T-helper 1 cell treated with Interleukin-12 subunit alpha and Interleukin-12 subunit beta and Interleukin-4 antibody, amounts not matched to agents 30 ng/mL and 1 ng/mL, for 36 hours (primary cell): ENCODE measurements around the gene ENG. TPM values are rescaled to one million over a fixed set of nuclear protein-coding genes. Genes with fewer than 3 reads are reported as not detected.

Source experiments
- intact Hi-C: fragments of 100-400 bp; cut with micrococcal nuclease; formaldehyde crosslinking; loops from one replicate; pipeline ENCODE4 v1.15.1; 2024
- total RNA-seq: library from RNA; stranded (reverse); gene quantifications from 2 replicates; pipeline ENCODE4 v1.2.3, GENCODE V29; 2022

ENG gene
- total RNA-seq, 1 donor from 2014 or later, result 20.6 TPM

- intact Hi-C loops, result no loop called here
These were observed 74.2 kb downstream of the ENG start for GRCh38 chr9:127780126-127780885.

DNA sequence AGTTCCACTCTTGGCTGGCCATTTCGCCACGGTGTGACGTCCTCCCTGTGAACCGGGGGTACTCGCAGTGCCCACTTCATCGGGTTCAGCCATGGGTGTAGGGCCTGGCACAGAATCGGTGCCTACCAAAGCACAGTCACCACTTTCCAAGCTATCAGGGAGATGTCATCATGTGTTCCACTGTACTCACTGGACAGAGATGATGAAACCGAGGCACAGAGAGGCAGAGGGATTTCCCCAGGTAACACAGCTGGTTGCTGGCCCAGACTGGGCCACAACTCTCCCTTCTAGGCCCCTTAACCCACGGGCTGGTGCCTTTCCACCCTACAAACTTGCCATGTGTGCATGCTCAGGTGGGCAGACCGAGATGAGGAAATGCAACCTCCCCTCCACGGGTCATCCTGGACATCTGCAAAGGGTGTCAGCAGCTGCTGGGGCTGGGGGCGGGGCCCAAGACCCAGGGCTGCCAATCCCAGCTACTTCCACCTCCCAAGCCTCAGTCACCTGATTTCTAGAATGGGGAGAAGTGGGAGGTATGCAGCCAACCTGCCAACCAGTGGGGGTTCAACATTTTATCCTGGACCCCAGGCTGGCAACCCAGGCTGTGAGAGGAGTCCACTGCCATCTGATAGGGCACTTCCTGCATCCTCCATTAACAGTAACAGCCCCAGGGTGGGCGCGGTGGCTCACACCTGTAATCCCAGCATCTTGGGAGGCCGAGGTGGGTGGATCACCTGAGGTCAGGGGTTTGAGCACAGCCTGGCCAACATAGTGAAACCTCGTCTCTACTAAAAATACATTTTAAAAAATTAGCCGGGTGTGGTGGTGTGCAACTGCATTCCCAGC lies 75.1 kb downstream of the ENG start:
- intact Hi-C loops, result loop anchor here (1.0 to 10.0 kb wide), 3 partner anchors 8 to 1245 kb away; partner anchors contain the start of gene SH3GLB2

DNA sequence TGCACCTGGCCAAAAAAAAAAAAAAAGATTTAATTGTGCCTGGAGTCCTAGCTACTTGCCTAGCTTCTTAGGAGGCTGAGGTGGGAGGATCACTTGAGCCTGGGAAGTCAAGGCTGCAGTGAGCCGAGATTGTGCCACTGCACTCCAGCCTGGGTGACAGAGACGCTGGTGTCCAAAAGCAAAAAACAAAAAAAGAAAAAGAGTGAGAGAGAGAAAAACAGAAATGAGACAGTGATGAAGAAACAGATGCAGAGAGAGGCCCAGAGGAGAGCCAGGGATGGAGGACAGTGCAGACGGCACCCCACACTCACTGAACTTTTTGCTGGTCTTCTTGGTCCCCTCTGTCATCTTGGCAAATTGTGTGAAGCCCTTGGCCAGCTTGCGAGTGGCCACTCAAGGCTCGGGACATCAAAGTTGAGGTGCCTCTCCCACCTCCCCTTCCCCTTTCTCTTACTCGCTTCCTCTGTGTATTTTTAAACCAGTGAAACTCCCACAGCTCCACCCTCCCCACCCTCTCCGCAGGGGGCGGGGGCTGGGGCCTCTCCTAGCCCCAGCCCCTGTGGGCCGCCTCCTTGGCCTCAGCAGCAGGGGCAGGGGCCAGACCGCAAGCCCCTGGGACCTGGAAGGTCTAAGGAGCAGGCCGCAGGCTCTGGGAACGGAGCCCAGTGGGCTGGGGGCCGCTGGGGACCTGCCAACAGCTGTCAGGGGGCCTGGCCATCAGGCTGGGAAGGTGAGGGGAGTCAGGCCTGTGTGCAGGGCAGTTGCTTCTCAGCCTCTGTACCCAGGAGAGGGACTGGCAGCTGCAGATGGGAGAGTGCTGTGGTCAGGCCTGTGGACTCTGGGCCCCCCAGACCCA lies 76.0 kb downstream of the ENG start, which contains the start of gene SH2D3C:
Gene SH2D3C, minus strand, starts transcription at position 387 of the 856 bp plus-strand sequence. Its CDS starts 39 bp downstream, at position 348.
- intact Hi-C loops, result loop anchor here (1.0 to 10.0 kb wide), 3 partner anchors 7 to 1246 kb away; partner anchors contain the start of gene SH3GLB2

DNA sequence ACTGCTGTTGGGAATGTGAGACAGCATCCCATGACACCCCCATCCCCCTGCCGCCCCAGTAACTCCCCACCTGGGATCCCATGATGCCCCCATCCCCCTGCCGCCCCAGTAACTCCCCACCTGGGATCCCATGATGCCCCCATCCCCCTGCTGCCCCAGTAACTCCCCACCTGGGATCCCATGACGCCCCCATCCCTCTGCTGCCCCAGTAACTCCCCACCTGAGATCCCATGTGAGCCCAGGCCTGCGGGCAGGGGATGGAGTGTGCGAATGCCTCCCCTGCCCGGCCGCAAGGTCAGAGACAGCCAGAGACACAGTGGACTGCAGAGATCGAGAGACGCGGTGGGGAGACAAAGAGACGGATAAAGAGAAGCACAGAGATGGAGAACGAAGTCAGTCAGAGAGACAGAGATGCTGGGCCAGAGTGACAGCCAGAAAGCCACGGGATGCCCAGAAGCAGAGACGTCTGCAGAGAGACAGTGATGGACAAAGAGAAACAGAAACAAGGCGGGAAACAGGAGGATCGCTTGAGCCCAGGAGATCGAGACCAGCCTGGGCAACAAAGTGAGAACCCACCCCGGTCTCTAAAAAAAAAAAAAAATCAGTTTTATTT lies 77.0 kb downstream of the ENG start:
- intact Hi-C loops, result loop anchor here (5.0 to 10.0 kb wide), 2 partner anchors 250 to 1247 kb away; partner anchors contain the start of gene SH3GLB2

DNA sequence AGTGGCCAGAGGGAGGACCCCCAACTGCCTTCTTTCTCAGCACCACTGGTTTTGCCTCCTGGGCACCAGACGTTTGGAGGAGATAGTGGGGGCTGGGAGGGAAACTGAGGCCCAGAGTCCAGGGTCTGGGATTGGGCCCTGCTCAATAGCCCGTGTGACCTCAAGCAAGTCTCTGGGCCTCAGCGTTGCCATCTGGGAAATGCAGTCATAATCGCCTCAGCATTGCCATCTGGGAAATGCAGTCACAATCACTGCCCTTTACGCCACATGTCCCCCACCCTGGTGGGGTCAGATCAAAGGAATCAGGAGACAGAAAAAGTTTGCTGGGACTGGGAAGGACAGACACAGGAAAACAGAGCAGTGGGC lies 77.6 kb downstream of the ENG start:
- intact Hi-C loops, result loop anchor here (1.0 to 10.0 kb wide), 3 partner anchors 8 to 1248 kb away; partner anchors contain the start of gene SH3GLB2

DNA sequence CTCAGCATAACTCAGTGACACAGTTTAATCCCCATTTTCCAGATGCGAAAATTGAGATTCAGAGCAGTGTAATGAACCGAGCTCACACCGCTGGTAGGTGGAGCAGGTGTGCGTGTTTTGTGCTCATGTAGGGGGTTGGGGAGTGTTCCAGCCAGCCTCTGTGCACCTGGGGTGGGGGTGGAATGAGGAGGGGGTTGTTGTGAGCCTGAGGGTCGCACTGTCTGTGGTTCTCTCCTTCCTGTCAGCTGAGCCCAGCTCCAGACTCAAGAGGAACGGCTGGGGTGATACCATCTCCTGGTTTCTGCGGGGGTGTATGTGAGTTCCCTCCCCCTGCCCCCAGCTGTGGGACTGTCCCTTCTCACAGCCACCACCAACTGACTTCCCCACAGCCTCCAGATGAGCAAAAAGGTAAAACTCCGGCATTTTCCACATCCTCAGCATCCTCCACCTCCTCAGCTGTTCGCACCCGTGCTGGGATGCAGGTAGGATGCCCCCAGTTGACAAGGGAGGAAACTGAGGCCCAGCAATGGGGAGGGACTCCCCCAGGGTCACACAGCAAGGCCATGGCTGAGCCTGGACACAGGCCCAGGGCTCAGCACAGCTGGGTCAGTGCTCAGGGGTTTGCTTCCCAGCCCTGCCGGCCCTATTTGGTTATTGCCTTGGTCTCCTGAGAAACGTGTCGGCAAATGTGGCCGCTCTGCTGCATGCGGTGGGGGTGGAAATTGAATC lies 78.1 kb downstream of the ENG start:
- intact Hi-C loops, result loop anchor here (1.0 to 10.0 kb wide), 3 partner anchors 9 to 1248 kb away; partner anchors contain the start of gene SH3GLB2

- intact Hi-C loops, result loop anchor here (5.0 to 10.0 kb wide), 2 partner anchors 322 to 1251 kb away; partner anchors contain the start of genes LRSAM1, RPL12 and SH3GLB2
These were observed 80.5 kb downstream of the ENG start for GRCh38 chr9:127773981-127774380.

DNA sequence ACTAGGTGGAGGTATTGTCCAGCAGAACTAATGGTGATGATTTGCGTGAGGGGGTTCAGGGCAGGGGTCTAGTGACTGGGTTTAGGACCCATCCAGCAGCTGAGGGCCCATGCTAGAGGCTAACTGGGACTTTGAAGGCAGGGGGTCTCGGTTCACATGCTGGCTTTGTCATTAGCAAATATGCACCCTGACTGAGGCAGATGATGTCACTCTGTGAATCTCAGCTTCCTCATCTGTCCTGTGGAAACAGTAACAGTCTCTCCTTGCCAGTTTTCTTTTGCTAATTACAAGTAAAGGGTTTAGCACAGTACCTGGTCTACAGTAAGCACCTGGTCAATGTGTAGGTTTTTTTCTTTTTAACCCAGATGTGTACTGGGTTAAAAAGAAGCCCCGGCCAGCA lies 81.2 kb downstream of the ENG start:
- intact Hi-C loops, result loop anchor here (5.0 to 10.0 kb wide), 2 partner anchors 321 to 1252 kb away; partner anchors contain the start of genes LRSAM1, RPL12 and SH3GLB2

DNA sequence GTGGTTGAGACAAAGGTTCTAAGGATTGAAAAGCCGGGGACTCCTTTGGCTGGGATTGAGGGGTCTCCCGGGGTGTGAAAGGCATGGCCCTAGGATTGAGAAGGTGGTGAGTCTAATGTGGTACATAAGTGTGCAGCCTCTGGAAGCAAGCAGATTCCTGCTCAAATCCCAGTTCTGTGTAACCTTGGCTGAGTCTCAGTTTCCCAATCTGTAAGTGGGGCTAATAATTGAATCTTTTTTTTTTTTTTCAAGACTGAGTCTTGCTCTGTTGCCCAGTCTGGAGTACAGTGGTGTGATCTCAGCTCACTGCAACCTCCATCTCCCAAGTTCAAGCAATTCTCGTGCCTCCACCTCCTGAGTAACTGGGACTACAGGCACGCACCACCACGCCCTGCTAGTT lies 81.9 kb downstream of the ENG start:
- intact Hi-C loops, result loop anchor here (5.0 to 10.0 kb wide), 2 partner anchors 320 to 1252 kb away; partner anchors contain the start of genes LRSAM1, RPL12 and SH3GLB2

GRCh38 chr9:127771570-127772189 lies 82.8 kb downstream of the ENG start:
- intact Hi-C loops, result loop anchor here (1.0 to 10.0 kb wide), 18 partner anchors 8 to 1253 kb away; partner anchors contain the start of genes EEIG1, FPGS, LRSAM1 and NAIF1

- intact Hi-C loops, result loop anchor here (1.0 to 10.0 kb wide), 18 partner anchors 8 to 1254 kb away; partner anchors contain the start of genes EEIG1, FPGS, LRSAM1 and NAIF1
These were observed 83.4 kb downstream of the ENG start for GRCh38 chr9:127770905-127771569.

GRCh38 chr9:127770583-127770904 lies 83.9 kb downstream of the ENG start:
- intact Hi-C loops, result loop anchor here (2.0 to 10.0 kb wide), 8 partner anchors 134 to 1254 kb away; partner anchors contain the start of genes EEIG1, LRSAM1, NAIF1 and RPL12

DNA sequence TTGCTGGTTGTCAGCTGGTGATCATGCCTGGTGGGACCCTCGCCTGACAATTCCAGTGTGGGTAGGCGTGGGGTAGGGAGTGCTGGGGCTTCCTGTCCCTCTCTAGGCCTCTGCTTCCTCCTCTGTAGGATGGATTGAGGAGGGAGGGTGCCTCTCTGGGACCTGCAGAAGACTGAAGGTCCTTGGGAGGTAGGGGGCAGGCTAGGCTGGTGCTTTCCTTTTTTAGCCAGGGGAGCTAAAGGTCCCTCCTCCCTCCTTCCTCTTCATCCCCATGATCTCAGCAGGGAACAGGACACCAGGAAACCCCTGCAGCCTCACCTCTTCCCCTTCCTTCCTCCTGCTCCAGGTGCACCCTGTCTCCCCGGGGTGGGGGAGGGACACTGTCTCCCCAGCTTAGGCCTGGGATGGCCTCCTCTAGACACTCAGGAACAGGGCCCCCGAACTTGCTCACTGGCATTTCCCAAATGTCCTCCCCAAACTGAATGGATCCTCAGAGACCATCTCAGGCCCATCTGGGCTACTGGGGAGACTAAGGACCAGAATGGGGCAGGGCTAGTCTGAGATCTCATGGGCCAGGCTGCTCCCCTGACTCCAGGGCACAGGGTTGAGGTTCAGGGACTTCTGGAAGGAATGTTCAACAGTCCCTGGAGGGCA lies 84.4 kb downstream of the ENG start:
- intact Hi-C loops, result loop anchor here (2.0 to 10.0 kb wide), 8 partner anchors 135 to 1255 kb away; partner anchors contain the start of genes EEIG1, LRSAM1, NAIF1 and RPL12

- intact Hi-C loops, result no loop called here
These were observed 85.4 kb downstream of the ENG start for GRCh38 chr9:127769101-127769500.

- intact Hi-C loops, result no loop called here
These were observed 85.8 kb downstream of the ENG start for GRCh38 chr9:127768698-127769097.

DNA sequence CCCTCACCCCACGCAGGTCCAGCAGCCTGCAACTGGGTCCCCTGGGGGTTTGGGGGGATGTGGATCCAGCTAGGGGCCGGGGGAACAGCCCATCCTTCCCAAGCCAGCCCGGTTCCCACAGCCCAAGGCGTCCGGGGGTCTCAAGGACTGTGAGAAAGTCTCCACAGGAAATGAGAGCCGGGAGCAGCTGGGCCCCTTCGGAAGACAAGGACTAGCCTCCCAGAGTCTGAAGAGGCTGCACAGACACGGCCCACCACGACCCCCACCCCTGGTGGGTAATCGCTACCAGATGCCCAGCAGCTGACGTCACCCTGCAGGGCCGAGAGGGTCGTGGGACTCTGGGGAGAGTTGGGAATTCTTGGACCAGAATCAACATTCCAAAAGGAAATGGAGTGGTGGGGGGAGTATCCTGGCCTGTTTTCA lies 86.5 kb downstream of the ENG start:
- intact Hi-C loops, result no loop called here

- intact Hi-C loops, result no loop called here
These were observed 87.0 kb downstream of the ENG start for GRCh38 chr9:127767410-127767809.

- intact Hi-C loops, result no loop called here
These were observed 89.0 kb downstream of the ENG start for GRCh38 chr9:127765418-127765817.
